K562 (cell line): ENCODE data around the gene TMPRSS11E. TPM values are rescaled to one million over a fixed set of nuclear protein-coding genes. Genes with fewer than 3 reads are reported as not detected.
"Not testable (repeated sequence)": the region's sequence is repeated elsewhere in the genome, so short reads cannot be mapped to it uniquely, and the experiment has no call there.

Source experiments
- ATAC-seq: fragments of 200-7000 bp; cut with Tn5 transposase; 3 replicates; pipeline ENCODE4 v1.9.1; 2020; ENCODE audit warnings: moderate library complexity
- BruUV-seq: library from RNA; stranded (reverse); fragments of 400-500 nt; replicated peaks from 2 replicates; lab custom pipeline; 2021; lab: Mats Ljungman, UMichigan
- CTCF ChIA-PET: fragments of 300-600 bp; formaldehyde crosslinking; extraction: SDS; loops from one replicate; lab custom pipeline; 2021; ENCODE audit warnings: low intra/inter-chr PET ratio; lab: Yijun Ruan, JAX
- POLR2A ChIA-PET: fragments of 300-600, 350-650 bp; sonication (Branson Sonifier 250); formaldehyde crosslinking; extraction: SDS; loops from one replicate; lab custom pipeline; 2021; ENCODE audit warnings: antibody characterized with exemption, inconsistent platforms; lab: Yijun Ruan, JAX
- DNase-seq, 4 experiments: peaks; one replicate each; pipeline versions ENCODE4 v3.0.0 to v3.0.0-alpha.2; 2011 to 2018; ENCODE audit warnings: low spot score in 3 of 4, mixed read lengths in 3 of 4; ENCODE audit errors: extremely low read depth in 1 of 4
- FAIRE-seq: peaks from 2 replicates; lab custom pipeline; 2011; peaks lifted over from hg19 to GRCh38; lab: Jason Lieb, UNC
- H2AFZ ChIP-seq: 2 replicates; pipeline ENCODE4 v1.6.0; 2011; ENCODE audit warnings: low read depth, low read length, control low read depth, inconsistent platforms
- H3K27ac ChIP-seq: fragments of 200-600 bp; 3 replicates; pipeline ENCODE4 v1.8.0; 2011; ENCODE audit warnings: low read depth, mild to moderate bottlenecking, control low read depth, inconsistent platforms, low read length, moderate library complexity, mixed read lengths; ENCODE audit errors: extremely low read depth
- H3K27me3 ChIP-seq, 2 experiments: fragments of 300-600 bp in 1 of 2; 2 replicates in 1 of 2; 3 replicates in 1 of 2; pipeline versions ENCODE4 v1.6.0 to v1.8.0; 2011; ENCODE audit warnings: inconsistent platforms in 2 of 2, low read length in 2 of 2, mild to moderate bottlenecking in 1 of 2, mixed read lengths in 1 of 2, moderate library complexity in 1 of 2; ENCODE audit not compliant: control insufficient read depth in 2 of 2, insufficient read depth in 2 of 2
- H3K36me3 ChIP-seq: fragments of 300-600 bp; 3 replicates; pipeline ENCODE4 v1.8.0; 2011; ENCODE audit warnings: mild to moderate bottlenecking, low read length, inconsistent platforms; ENCODE audit not compliant: control insufficient read depth, insufficient read depth
- H3K4me1 ChIP-seq, 2 experiments: fragments of 200-600 bp in 1 of 2; replicated peaks in 1 of 2; 2 replicates in 1 of 2; 3 replicates in 1 of 2; pipeline versions ENCODE4 v1.5.1 to v1.8.0; 2011; ENCODE audit warnings: inconsistent platforms in 2 of 2, low read length in 2 of 2, mild to moderate bottlenecking in 1 of 2, mixed read lengths in 1 of 2, moderate library complexity in 1 of 2; ENCODE audit not compliant: control insufficient read depth in 2 of 2, insufficient read depth in 2 of 2
- H3K4me2 ChIP-seq: 2 replicates; pipeline ENCODE4 v1.6.1; 2011; ENCODE audit warnings: low read length, control low read depth, inconsistent platforms, mixed read lengths; ENCODE audit not compliant: insufficient read depth
- H3K4me3 ChIP-seq: fragments of 200-600 bp; sonication (generic), shearing (Covaris generic); 2 replicates; pipeline ENCODE4 v1.5.1; 2016; ENCODE audit warnings: control low read depth, inconsistent platforms
- H3K79me2 ChIP-seq: fragments of 200-600 bp; 3 replicates; pipeline ENCODE4 v1.8.0; 2011; ENCODE audit warnings: low read length, inconsistent platforms; ENCODE audit not compliant: control insufficient read depth, insufficient read depth
- H3K9ac ChIP-seq, 2 experiments: 2 replicates each; pipeline versions ENCODE4 v1.6.0 to v1.6.1; 2011; ENCODE audit warnings: low read depth in 2 of 2, low read length in 2 of 2, control low read depth in 1 of 2, inconsistent platforms in 1 of 2, mild to moderate bottlenecking in 1 of 2, mixed read lengths in 1 of 2; ENCODE audit not compliant: insufficient read depth in 1 of 2
- H3K9me1 ChIP-seq: one replicate; pipeline ENCODE4 v1.6.0; 2011; ENCODE audit warnings: inconsistent platforms, mild to moderate bottlenecking, low read length, moderate library complexity; ENCODE audit not compliant: control insufficient read depth, insufficient read depth
- H3K9me3 ChIP-seq: replicated peaks from 2 replicates; pipeline ENCODE4 v1.5.1; 2011; ENCODE audit warnings: low read depth, low read length, inconsistent platforms; ENCODE audit not compliant: control insufficient read depth, insufficient read depth
- H4K20me1 ChIP-seq: replicated peaks from 2 replicates; pipeline ENCODE4 v1.6.1; 2011; ENCODE audit warnings: low read length, inconsistent platforms, mixed read lengths; ENCODE audit not compliant: control insufficient read depth, insufficient read depth
- FOXA3 ChIP-seq, 2 experiments: fragments of 450-650 bp in 1 of 2; sonication (generic) in 1 of 2; formaldehyde crosslinking; IDR thresholded peaks in 1 of 2; conservative IDR thresholded peaks in 1 of 2; 2 replicates each; pipeline versions ENCODE4 v1.4.0 to v1.8.0; 2020 to 2022; ENCODE audit warnings: mild to moderate bottlenecking in 2 of 2, missing genetic modification reagents in 1 of 2
- ZNF589 ChIP-seq: fragments of 200-800 bp; sonication (Bioruptor generic); IDR thresholded peaks from 2 replicates; pipeline ENCODE4 v1.6.1; 2016; ENCODE audit warnings: low read depth, missing genetic modification characterization, missing compliant biosample characterization
- WGBS: fragments of 100-300 bp; shearing (Covaris generic); methylation state at CpG from one replicate; pipeline ENCODE4 v1.1.6; 2016; ENCODE audit warnings: low coverage, mixed read lengths; ENCODE audit not compliant: insufficient coverage; ENCODE audit errors: missing lambda C conversion rate; 5-methylcytosine and 5-hydroxymethylcytosine counted together
- in situ Hi-C: fragments of 300-500 bp; cut with MboI; formaldehyde crosslinking; loops from 4 replicates; pipeline ENCODE4 v1.15.0; 2018; ENCODE audit warnings: inconsistent platforms, mixed read lengths
- intact Hi-C: fragments of 100-400 bp; cut with micrococcal nuclease; formaldehyde crosslinking; loops from 2 replicates; pipeline ENCODE4 v1.14.2; 2022
- polyA plus RNA-seq, 8 experiments: library from polyadenylated mRNA; depleted of rRNA in 4 of 8; stranded (reverse) in 5 of 8; unstranded in 3 of 8; fragments of >200 nt; fragmentation: Nextera tagmentation in 2 of 8; fragmentation: Illumina TruSeq in 1 of 8; extraction: Ambion mirVana in 2 of 8; extraction: Trizol in 1 of 8; gene quantifications; 2 replicates each; pipeline versions ENCODE4 v1.2.1 to v1.2.3, GENCODE V29; 2011 to 2014; ENCODE audit warnings: inconsistent platforms in 1 of 8, missing spikeins in 1 of 8
- total RNA-seq, 7 experiments: library from RNA; depleted of rRNA in 6 of 7; stranded (reverse); fragments of >200 nt in 6 of 7; fragmentation: Illumina TruSeq in 2 of 7; extraction: Trizol in 2 of 7; gene quantifications; 2 replicates each; pipeline versions ENCODE4 v1.2.1 to v1.2.3, GENCODE V29; 2011 to 2021; ENCODE audit warnings: low replicate concordance in 1 of 7

TMPRSS11E gene
- total and polyA plus RNA-seq, 9 of the 15 experiments (the other 6 are each of a cell fraction or from before 2014, with no cell fraction given) = not detected

- intact Hi-C loops = no loop called here
- DNase-seq (no peak), FAIRE-seq (no peak), ATAC-seq (no peak)
- no peak overlapping the region for H3K4me2 ChIP-seq
- H3K79me2 ChIP-seq = no peaks in the 10 kb centered on the region
- H3K27me3 ChIP-seq = no peaks in the 10 kb centered on the region
- no peaks in the 10 kb centered on the region for H3K9me1 ChIP-seq
- H4K20me1 ChIP-seq = no peaks in the 10 kb centered on the region
- in situ Hi-C loops = no loop called here
- ChIA-PET CTCF (no interaction called here), POLR2A (no interaction called here)
- H3K9ac ChIP-seq = no peak overlapping the region
- BruUV-seq = no TSS peak
- no peak overlapping the region for H3K4me3 ChIP-seq
- H3K36me3 ChIP-seq = no peaks in the 10 kb centered on the region
- H2AFZ ChIP-seq = peak overlapping the region; percentile 55; the same call in 1 of the 2 replicates
- no peak overlapping the region for H3K27ac ChIP-seq
- TF ChIP-seq ZNF589 (no peak), FOXA3 (CRISPR knock-in tag; conservative IDR thresholded peaks at IDR 0.05 in 1 of 2, IDR thresholded peaks at IDR 0.05 in 1 of 2) (peak in 1 of 2 experiments; percentile 58; a peak in 2 of 4 replicates)
- 6% methylated on average over 3 of the region's 3 CpGs for WGBS
- no peaks in the 10 kb centered on the region for H3K9me3 ChIP-seq
- H3K4me1 ChIP-seq = no peaks in the 10 kb centered on the region; a peak in 1 of 5 replicates
These were observed 40.8 kb upstream of the TMPRSS11E start for GRCh38 chr4:68406479-68406859.

GRCh38 chr4:68407015-68407867 lies 40.0 kb upstream of the TMPRSS11E start:
- H4K20me1 ChIP-seq, POLR2A ChIA-PET, H3K4me2 ChIP-seq, FAIRE-seq, H3K27me3 ChIP-seq, BruUV-seq, intact Hi-C loops, H3K27ac ChIP-seq, H3K9me3 ChIP-seq, in situ Hi-C loops, ATAC-seq, H3K4me1 ChIP-seq, H3K79me2 ChIP-seq, DNase-seq, H3K9ac ChIP-seq, H3K36me3 ChIP-seq, H3K4me3 ChIP-seq, CTCF ChIA-PET, H3K9me1 ChIP-seq: not testable (repeated sequence)
- WGBS = 8% methylated on average over 7 of the region's 10 CpGs
- peak overlapping the region; percentile 32; the same call in 1 of the 2 replicates for H2AFZ ChIP-seq
